Measurements from ENCODE around the gene BCLAF1. TPM values are rescaled to one million over a fixed set of nuclear protein-coding genes. Genes with fewer than 3 reads are reported as not detected.

BCLAF1 gene
- total and polyA plus RNA-seq, 9 of the 15 experiments (the other 6 are each of a cell fraction or from before 2014, with no cell fraction given) = 65.4 to 286 (median 165) TPM

GRCh38 chr6:136333824-136334464 is 44.3 kb upstream of the BCLAF1 start (continued):
- TF ChIP-seq E2F5 (CRISPR knock-in tag; IDR thresholded peaks at IDR 0.05) (no peak), IRF9 (tag; IDR thresholded peaks at IDR 0.05) (peak; percentile 68), E2F4 (CRISPR knock-in tag; IDR thresholded peaks at IDR 0.05; ENCODE audit: low read depth) (no peak), ZBTB17 (CRISPR knock-in tag; IDR thresholded peaks at IDR 0.05) (0 out of 2 replicates have a peak, but pooled peaks have one; percentile 47), ZNF551 (CRISPR knock-in tag; IDR thresholded peaks at IDR 0.05) (no peak), HNRNPUL1 (IDR thresholded peaks at IDR 0.05; ENCODE audit: low read length) (no peak), ATF7 (IDR thresholded peaks at IDR 0.05) (peak; percentile 66; the same call in 1 of the 2 replicates), ZBTB43 (CRISPR knock-in tag; IDR thresholded peaks at IDR 0.05) (no peak), ZBTB9 (CRISPR knock-in tag; IDR thresholded peaks at IDR 0.05) (0 out of 2 replicates have a peak, but pooled peaks have one; percentile 19), HSF4 (CRISPR knock-in tag; IDR thresholded peaks at IDR 0.05; ENCODE audit: borderline replicate concordance) (no peak; the same call in 1 of the 2 replicates), TAF1 (IDR thresholded peaks at IDR 0.05; ENCODE audit: control insufficient read depth, extremely low read depth, insufficient read depth, low read length, severe bottlenecking) (no peak), TARDBP (IDR thresholded peaks at IDR 0.05) (no peak), TAF15 (IDR thresholded peaks at IDR 0.05; ENCODE audit: low read depth, low read length) (no peak), TEAD4 (IDR thresholded peaks at IDR 0.05; ENCODE audit: low read length) (peak; percentile 57; the same call in 1 of the 2 replicates), TEAD4 (CRISPR knock-in tag; IDR thresholded peaks at IDR 0.05; ENCODE audit: borderline replicate concordance) (no peak)
